Gastrocnemius medialis (tissue), 4 donors: ENCODE measurements around the gene ITGA3.

Experiments
- POLR2A ChIP-seq, 2 donors: fragments of 450-650 bp; IDR thresholded peaks; one replicate each; pipeline ENCODE4 v1.6.1; 2017; ENCODE audit warnings: antibody characterized with exemption in 2 of 2, mild to moderate bottlenecking in 2 of 2, moderate library complexity in 2 of 2
- TF ChIP-seq, protein P1 (sequence below), 5 experiments: fragments of 450-650 bp in 3 of 5; fragments of 200-600 bp in 2 of 5; sonication (generic) in 2 of 5; IDR thresholded peaks in 4 of 5; conservative IDR thresholded peaks in 1 of 5; 1 replicate in 4 of 5; 2 replicates in 1 of 5; pipeline ENCODE4 v1.5.1; 2016 to 2019; ENCODE audit warnings: antibody characterized with exemption in 5 of 5, mild to moderate bottlenecking in 3 of 5, moderate library complexity in 3 of 5

DNA sequence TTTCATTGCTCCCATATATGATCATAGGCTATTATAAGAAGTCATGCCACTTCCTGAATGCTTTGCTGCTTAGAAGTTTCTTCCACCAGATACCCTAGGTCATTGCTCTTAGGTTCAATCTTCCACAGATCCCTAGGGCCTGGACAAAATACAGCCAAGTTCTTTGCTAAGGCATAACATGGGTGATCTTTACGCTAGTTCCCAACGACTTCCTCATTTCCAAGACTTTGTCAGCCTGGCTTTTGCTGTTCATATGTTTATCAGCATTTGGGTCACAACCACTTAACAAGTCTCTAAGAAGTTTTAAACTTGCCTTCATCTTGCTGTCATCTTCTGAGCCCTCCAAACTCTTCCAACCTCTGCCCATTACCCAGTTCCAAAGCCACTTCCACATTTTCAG lies 40.8 kb upstream of the ITGA3 start:
- TF ChIP-seq, protein P1, sequence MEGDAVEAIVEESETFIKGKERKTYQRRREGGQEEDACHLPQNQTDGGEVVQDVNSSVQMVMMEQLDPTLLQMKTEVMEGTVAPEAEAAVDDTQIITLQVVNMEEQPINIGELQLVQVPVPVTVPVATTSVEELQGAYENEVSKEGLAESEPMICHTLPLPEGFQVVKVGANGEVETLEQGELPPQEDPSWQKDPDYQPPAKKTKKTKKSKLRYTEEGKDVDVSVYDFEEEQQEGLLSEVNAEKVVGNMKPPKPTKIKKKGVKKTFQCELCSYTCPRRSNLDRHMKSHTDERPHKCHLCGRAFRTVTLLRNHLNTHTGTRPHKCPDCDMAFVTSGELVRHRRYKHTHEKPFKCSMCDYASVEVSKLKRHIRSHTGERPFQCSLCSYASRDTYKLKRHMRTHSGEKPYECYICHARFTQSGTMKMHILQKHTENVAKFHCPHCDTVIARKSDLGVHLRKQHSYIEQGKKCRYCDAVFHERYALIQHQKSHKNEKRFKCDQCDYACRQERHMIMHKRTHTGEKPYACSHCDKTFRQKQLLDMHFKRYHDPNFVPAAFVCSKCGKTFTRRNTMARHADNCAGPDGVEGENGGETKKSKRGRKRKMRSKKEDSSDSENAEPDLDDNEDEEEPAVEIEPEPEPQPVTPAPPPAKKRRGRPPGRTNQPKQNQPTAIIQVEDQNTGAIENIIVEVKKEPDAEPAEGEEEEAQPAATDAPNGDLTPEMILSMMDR (IDR thresholded peaks at IDR 0.05 in 4 of 5, conservative IDR thresholded peaks at IDR 0.05 in 1 of 5) = no peak
- TF ChIP-seq POLR2A (IDR thresholded peaks at IDR 0.05) = no peak
